Mesendoderm (in vitro differentiated cells): ENCODE data around the gene SOHLH1.

Experiments used
- DNase-seq: peaks from one replicate; pipeline ENCODE4 v3.0.0; 2013
- H2AK5ac ChIP-seq: 2 replicates; pipeline ENCODE4 v1.6.1; 2013; ENCODE audit warnings: low read length, inconsistent platforms
- H2BK120ac ChIP-seq: 2 replicates; pipeline ENCODE4 v1.6.1; 2013; ENCODE audit warnings: low read depth, mild to moderate bottlenecking, low read length, moderate library complexity, mixed read lengths
- H2BK15ac ChIP-seq: replicated peaks from 2 replicates; pipeline ENCODE4 v1.6.1; 2013; ENCODE audit warnings: low read depth, mild to moderate bottlenecking, moderate library complexity
- H2BK5ac ChIP-seq: 2 replicates; pipeline ENCODE4 v1.6.1; 2013; ENCODE audit warnings: low read length, inconsistent platforms
- H3K18ac ChIP-seq: 2 replicates; pipeline ENCODE4 v1.6.1; 2013; ENCODE audit warnings: mild to moderate bottlenecking, low read length, mixed read lengths
- H3K23ac ChIP-seq: one replicate; pipeline ENCODE4 v1.6.1; 2013; ENCODE audit warnings: low read length
- H3K27ac ChIP-seq: 2 replicates; pipeline ENCODE4 v1.5.1; 2013; ENCODE audit warnings: low read depth, mild to moderate bottlenecking, inconsistent platforms, low read length, moderate library complexity
- H3K27me3 ChIP-seq: 2 replicates; pipeline ENCODE4 v1.6.1; 2013; ENCODE audit warnings: low read length, control low read depth, mild to moderate bottlenecking, inconsistent platforms; ENCODE audit not compliant: insufficient read depth, poor library complexity
- H3K36me3 ChIP-seq: 2 replicates; pipeline ENCODE4 v1.6.1; 2013; ENCODE audit warnings: low read length, inconsistent platforms; ENCODE audit not compliant: control insufficient read depth, insufficient read depth
- H3K4ac ChIP-seq: one replicate; pipeline ENCODE4 v1.6.1; 2013; ENCODE audit warnings: low read depth, mild to moderate bottlenecking, low read length, moderate library complexity
- H3K4me1 ChIP-seq: 2 replicates; pipeline ENCODE4 v1.6.1; 2013; ENCODE audit warnings: low read depth, low read length, inconsistent platforms; ENCODE audit not compliant: control insufficient read depth
- H3K4me2 ChIP-seq: 2 replicates; pipeline ENCODE4 v1.6.1; 2013; ENCODE audit warnings: low read length
- H3K4me3 ChIP-seq: 2 replicates; pipeline ENCODE4 v1.5.1; 2013; ENCODE audit warnings: mild to moderate bottlenecking, low read length
- H3K56ac ChIP-seq: one replicate; pipeline ENCODE4 v1.6.1; 2013; ENCODE audit warnings: low read length
- H3K79me1 ChIP-seq: 2 replicates; pipeline ENCODE4 v1.6.1; 2013; ENCODE audit warnings: low read length, inconsistent platforms
- H3K79me2 ChIP-seq: 2 replicates; pipeline ENCODE4 v1.6.1; 2013; ENCODE audit warnings: mild to moderate bottlenecking, low read length; ENCODE audit not compliant: control insufficient read depth, insufficient read depth
- H3K9ac ChIP-seq: 2 replicates; pipeline ENCODE4 v1.6.1; 2013; ENCODE audit warnings: low read length, inconsistent platforms
- H4K5ac ChIP-seq: one replicate; pipeline ENCODE4 v1.6.1; 2013; ENCODE audit warnings: low read length
- H4K8ac ChIP-seq: one replicate; pipeline ENCODE4 v1.6.1; 2013; ENCODE audit warnings: low read depth, mild to moderate bottlenecking, control low read depth, low read length, moderate library complexity
- WGBS: extraction: QIAGEN DNeasy Blood & Tissue Kit; methylation state at CpG from one replicate; pipeline ENCODE4 v1.1.7; 2013; ENCODE audit warnings: low lambda C conversion rate, missing lambda C conversion rate; ENCODE audit not compliant: insufficient coverage; ENCODE audit errors: extremely low coverage; 5-methylcytosine and 5-hydroxymethylcytosine counted together

SOHLH1 gene

GRCh38 chr9:135662758-135663450, 36.4 kb downstream of the SOHLH1 start, which contains the start of gene LCN9:
Gene LCN9, plus strand, starts transcription at chr9:135663309. Its CDS starts 13 bp downstream, at chr9:135663322.
- Histone ChIP-seq H3K79me2 (no peaks in the 10 kb centered on the region), H3K4ac (no peak within 1 kb of the TSS), H4K8ac (no peak within 1 kb of the TSS), H2AK5ac (no peak within 1 kb of the TSS), H2BK5ac (no peak within 1 kb of the TSS), H3K79me1 (no peaks in the 10 kb centered on the region), H4K5ac (no peak within 1 kb of the TSS), H3K36me3 (no peaks in the 10 kb centered on the region), H3K56ac (no peak within 1 kb of the TSS), H3K4me1 (peaks cover 2% of the 10 kb centered on the region), H3K9ac (no peak within 1 kb of the TSS), H3K27me3 (no peaks in the 10 kb centered on the region), H3K18ac (no peak within 1 kb of the TSS), H3K23ac (peak within 1 kb of the TSS; percentile 45), H2BK15ac (no peak within 1 kb of the TSS), H3K4me2 (no peak within 1 kb of the TSS), H3K4me3 (no peak within 1 kb of the TSS), H3K27ac (no peak within 1 kb of the TSS), H2BK120ac (no peak within 1 kb of the TSS)
- WGBS: no CpG with 5 or more reads among the region's 25 CpGs
- peak; percentile 38 for DNase-seq

GRCh38 chr9:135661816-135662560, 37.3 kb downstream of the SOHLH1 start:
- H2AK5ac ChIP-seq: no peak overlapping the region
- no peaks in the 10 kb centered on the region for H3K79me1 ChIP-seq
- no peak overlapping the region for H3K4me3 ChIP-seq
- no peak overlapping the region for H3K9ac ChIP-seq
- H3K27ac ChIP-seq: no peak overlapping the region
- no peak overlapping the region for H3K4ac ChIP-seq
- no peaks in the 10 kb centered on the region for H3K36me3 ChIP-seq
- H3K4me1 ChIP-seq: peaks cover 2% of the 10 kb centered on the region
- no peak overlapping the region for H4K5ac ChIP-seq
- WGBS: no CpG with 5 or more reads among the region's 19 CpGs
- no peaks in the 10 kb centered on the region for H3K27me3 ChIP-seq
- H3K4me2 ChIP-seq: no peak overlapping the region
- H3K56ac ChIP-seq: peak overlapping the region; percentile 49
- H4K8ac ChIP-seq: no peak overlapping the region
- no peaks in the 10 kb centered on the region for H3K79me2 ChIP-seq
- no peak overlapping the region for H3K18ac ChIP-seq
- H2BK120ac ChIP-seq: no peak overlapping the region
- no peak overlapping the region for H2BK15ac ChIP-seq
- no peak overlapping the region for H3K23ac ChIP-seq
- DNase-seq: no peak
- H2BK5ac ChIP-seq: no peak overlapping the region

DNA sequence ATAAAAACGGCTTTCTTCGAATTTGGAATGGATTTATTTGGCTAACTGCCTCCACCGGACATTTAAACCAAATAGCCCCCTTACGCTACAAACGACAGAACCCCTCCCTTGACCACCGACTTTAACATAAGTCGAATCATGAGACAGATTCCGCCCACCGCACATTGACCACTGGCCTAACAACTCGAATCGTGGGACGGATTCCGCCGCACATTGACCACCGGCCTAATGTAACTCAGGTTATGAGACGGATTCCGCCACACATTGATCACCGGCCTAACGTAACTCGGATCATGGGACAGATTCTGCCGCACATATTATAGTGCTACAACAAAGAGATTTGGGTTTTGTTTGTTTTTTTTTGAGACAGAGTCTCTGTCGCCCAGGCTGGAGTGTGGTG, 38.9 kb downstream of the SOHLH1 start:
- WGBS: no CpG with 5 or more reads among the region's 22 CpGs
- no peak overlapping the region for H3K27ac ChIP-seq
- H2BK5ac ChIP-seq: no peak overlapping the region
- H2BK120ac ChIP-seq: no peak overlapping the region
- H4K8ac ChIP-seq: no peak overlapping the region
- no peak overlapping the region for H3K4me2 ChIP-seq
- H3K4me1 ChIP-seq: peaks cover 2% of the 10 kb centered on the region
- H3K4ac ChIP-seq: no peak overlapping the region
- no peaks in the 10 kb centered on the region for H3K79me1 ChIP-seq
- H3K56ac ChIP-seq: no peak overlapping the region
- no peak overlapping the region for H3K18ac ChIP-seq
- H3K36me3 ChIP-seq: no peaks in the 10 kb centered on the region
- H3K23ac ChIP-seq: no peak overlapping the region
- H3K27me3 ChIP-seq: no peaks in the 10 kb centered on the region
- no peak for DNase-seq
- H4K5ac ChIP-seq: no peak overlapping the region
- no peak overlapping the region for H2BK15ac ChIP-seq
- H2AK5ac ChIP-seq: no peak overlapping the region
- H3K4me3 ChIP-seq: no peak overlapping the region
- H3K79me2 ChIP-seq: no peaks in the 10 kb centered on the region
- H3K9ac ChIP-seq: no peak overlapping the region

- Histone ChIP-seq H3K4ac (no peak overlapping the region), H3K79me1 (no peaks in the 10 kb centered on the region)
- WGBS: no CpG with 5 or more reads among the region's 13 CpGs
Measured at GRCh38 chr9:135659252-135659651, 40.0 kb downstream of the SOHLH1 start.

DNA sequence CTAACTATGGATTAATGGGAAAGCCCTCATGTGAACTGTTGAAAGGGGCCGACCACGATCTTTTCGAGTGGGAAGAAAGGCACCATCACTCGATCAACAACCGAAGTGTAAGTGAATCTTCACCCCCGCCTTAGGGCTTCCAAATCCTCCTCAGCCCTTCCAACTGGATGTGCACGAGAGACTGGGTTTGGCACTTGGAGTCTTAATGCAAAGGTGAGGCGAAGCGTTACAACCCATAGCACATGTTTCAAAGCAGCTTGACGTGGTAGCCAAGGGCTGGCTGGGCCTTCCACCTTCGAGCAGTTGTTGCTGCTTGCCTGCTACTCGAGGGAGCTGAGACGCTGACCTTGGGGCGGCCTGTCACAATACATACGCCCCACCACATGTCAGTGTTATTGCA, 41.9 kb downstream of the SOHLH1 start:
- Histone ChIP-seq H3K27me3 (no peaks in the 10 kb centered on the region), H3K36me3 (no peaks in the 10 kb centered on the region), H3K4me2 (no peak overlapping the region), H4K5ac (no peak overlapping the region), H3K9ac (no peak overlapping the region), H3K23ac (no peak overlapping the region), H3K79me2 (no peaks in the 10 kb centered on the region), H4K8ac (no peak overlapping the region), H3K18ac (no peak overlapping the region), H2AK5ac (no peak overlapping the region), H3K4me3 (no peak overlapping the region), H2BK5ac (no peak overlapping the region), H2BK120ac (no peak overlapping the region), H3K4ac (no peak overlapping the region), H2BK15ac (no peak overlapping the region), H3K4me1 (peaks cover 2% of the 10 kb centered on the region), H3K56ac (no peak overlapping the region), H3K27ac (no peak overlapping the region), H3K79me1 (no peaks in the 10 kb centered on the region)
- no peak for DNase-seq
- WGBS: no CpG with 5 or more reads among the region's 15 CpGs

More at GRCh38 chr9:135659252-135659651, 40.0 kb downstream of the SOHLH1 start:
- Histone ChIP-seq H3K4me1 (peaks cover 2% of the 10 kb centered on the region), H4K8ac (no peak overlapping the region), H3K9ac (no peak overlapping the region), H2BK15ac (no peak overlapping the region), H2BK5ac (no peak overlapping the region), H3K27me3 (no peaks in the 10 kb centered on the region), H3K79me2 (no peaks in the 10 kb centered on the region), H3K4me2 (no peak overlapping the region), H3K4me3 (no peak overlapping the region), H3K56ac (no peak overlapping the region), H3K23ac (no peak overlapping the region), H3K36me3 (no peaks in the 10 kb centered on the region), H2AK5ac (no peak overlapping the region), H2BK120ac (no peak overlapping the region), H3K27ac (no peak overlapping the region), H3K18ac (no peak overlapping the region), H4K5ac (no peak overlapping the region)
- DNase-seq: no peak
